ENCODE results near the gene ATP2B3.

DNA sequence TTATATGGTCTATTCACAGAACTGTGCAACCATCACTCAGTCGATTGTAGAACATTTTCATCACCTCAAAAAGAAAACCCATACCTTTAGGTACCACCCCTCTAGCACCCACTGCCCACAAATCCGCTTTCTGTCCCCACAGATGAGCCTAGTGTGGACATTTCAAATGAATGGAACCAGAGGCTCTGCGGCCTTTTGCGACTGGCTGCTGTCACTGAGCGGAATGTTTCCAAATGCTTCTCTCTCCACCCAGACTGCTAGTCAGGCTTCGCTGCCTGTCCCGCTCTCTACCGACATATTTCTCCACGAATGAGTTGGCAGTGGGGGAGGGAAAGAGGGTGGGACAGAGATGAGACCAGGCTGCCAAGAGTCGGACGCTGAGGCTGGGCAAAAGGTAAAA is 24.4 kb upstream of the ATP2B3 start:
- TF ChIP-seq POLR2A (IDR thresholded peaks at IDR 0.05; ENCODE audit: low read depth, low read length) (no peak), POLR2AphosphoS5 (IDR thresholded peaks at IDR 0.05; ENCODE audit: insufficient read depth, low read depth, low read length) (no peak)
- TF ChIP-seq, protein P1, sequence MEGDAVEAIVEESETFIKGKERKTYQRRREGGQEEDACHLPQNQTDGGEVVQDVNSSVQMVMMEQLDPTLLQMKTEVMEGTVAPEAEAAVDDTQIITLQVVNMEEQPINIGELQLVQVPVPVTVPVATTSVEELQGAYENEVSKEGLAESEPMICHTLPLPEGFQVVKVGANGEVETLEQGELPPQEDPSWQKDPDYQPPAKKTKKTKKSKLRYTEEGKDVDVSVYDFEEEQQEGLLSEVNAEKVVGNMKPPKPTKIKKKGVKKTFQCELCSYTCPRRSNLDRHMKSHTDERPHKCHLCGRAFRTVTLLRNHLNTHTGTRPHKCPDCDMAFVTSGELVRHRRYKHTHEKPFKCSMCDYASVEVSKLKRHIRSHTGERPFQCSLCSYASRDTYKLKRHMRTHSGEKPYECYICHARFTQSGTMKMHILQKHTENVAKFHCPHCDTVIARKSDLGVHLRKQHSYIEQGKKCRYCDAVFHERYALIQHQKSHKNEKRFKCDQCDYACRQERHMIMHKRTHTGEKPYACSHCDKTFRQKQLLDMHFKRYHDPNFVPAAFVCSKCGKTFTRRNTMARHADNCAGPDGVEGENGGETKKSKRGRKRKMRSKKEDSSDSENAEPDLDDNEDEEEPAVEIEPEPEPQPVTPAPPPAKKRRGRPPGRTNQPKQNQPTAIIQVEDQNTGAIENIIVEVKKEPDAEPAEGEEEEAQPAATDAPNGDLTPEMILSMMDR (IDR thresholded peaks at IDR 0.05; ENCODE audit: extremely low read depth in 1 of 2, insufficient read depth in 1 of 2, low read depth in 1 of 2, low read length in 2 of 2) = no peak
